Prostate gland (tissue), 2 donors: ENCODE results near the gene SOBP.

ENCODE experiments used
- CTCF ChIP-seq, 4 experiments: fragments of 200-600 bp in 2 of 4; fragments of 450-650 bp in 2 of 4; sonication (generic) in 2 of 4; IDR thresholded peaks; 1 replicate in 3 of 4; 2 replicates in 1 of 4; pipeline ENCODE4 v1.5.1; 2016 to 2019; ENCODE audit warnings: antibody characterized with exemption in 4 of 4, mild to moderate bottlenecking in 2 of 4, moderate library complexity in 2 of 4
- POLR2A ChIP-seq: fragments of 450-650 bp; IDR thresholded peaks from one replicate; pipeline ENCODE4 v1.6.1; 2016; ENCODE audit warnings: antibody characterized with exemption, mild to moderate bottlenecking
- POLR2AphosphoS5 ChIP-seq: sonication (generic); formaldehyde crosslinking; IDR thresholded peaks from one replicate; pipeline ENCODE4 v1.6.1; 2017; ENCODE audit warnings: antibody characterized with exemption

GRCh38 chr6:107684996-107685395 is 195.1 kb downstream of the SOBP start:
- TF ChIP-seq POLR2A, result no peak
- TF ChIP-seq POLR2AphosphoS5, result no peak
- no peak for TF ChIP-seq CTCF (IDR thresholded peaks at IDR 0.05)
